WERI-Rb-1 (cell line): ENCODE data around the gene CLRN3.

Experiments
- DNase-seq: peaks from one replicate; pipeline ENCODE4 v3.0.0-alpha.2; 2020
- H3K27ac ChIP-seq: fragments of 250-450 bp; sonication (Bioruptor Pico); 2 replicates; pipeline ENCODE4 v1.5.1; 2020; ENCODE audit warnings: mild to moderate bottlenecking, moderate library complexity
- H3K27me3 ChIP-seq: fragments of 250-450 bp; sonication (Bioruptor Pico); 2 replicates; pipeline ENCODE4 v1.5.1; 2021; ENCODE audit warnings: mild to moderate bottlenecking, low read depth, moderate library complexity; ENCODE audit not compliant: insufficient read depth, severe bottlenecking
- H3K36me3 ChIP-seq: fragments of 250-450 bp; sonication (Bioruptor Pico); 2 replicates; pipeline ENCODE4 v1.5.1; 2020; ENCODE audit warnings: mild to moderate bottlenecking, moderate library complexity
- H3K4me3 ChIP-seq: 2 replicates; pipeline ENCODE4 v1.5.1; 2011; ENCODE audit warnings: low read depth, mild to moderate bottlenecking, control low read depth, low read length
- H3K9me3 ChIP-seq: fragments of 250-450 bp; sonication (Bioruptor Pico); 2 replicates; pipeline ENCODE4 v1.5.1; 2021; ENCODE audit warnings: mild to moderate bottlenecking, moderate library complexity; ENCODE audit not compliant: severe bottlenecking
- TF ChIP-seq, protein P1 (sequence below): IDR thresholded peaks from 2 replicates; pipeline ENCODE4 v1.5.1; 2011; ENCODE audit warnings: low read depth, mild to moderate bottlenecking, control low read depth, inconsistent platforms, low read length

Gene CLRN3

DNA sequence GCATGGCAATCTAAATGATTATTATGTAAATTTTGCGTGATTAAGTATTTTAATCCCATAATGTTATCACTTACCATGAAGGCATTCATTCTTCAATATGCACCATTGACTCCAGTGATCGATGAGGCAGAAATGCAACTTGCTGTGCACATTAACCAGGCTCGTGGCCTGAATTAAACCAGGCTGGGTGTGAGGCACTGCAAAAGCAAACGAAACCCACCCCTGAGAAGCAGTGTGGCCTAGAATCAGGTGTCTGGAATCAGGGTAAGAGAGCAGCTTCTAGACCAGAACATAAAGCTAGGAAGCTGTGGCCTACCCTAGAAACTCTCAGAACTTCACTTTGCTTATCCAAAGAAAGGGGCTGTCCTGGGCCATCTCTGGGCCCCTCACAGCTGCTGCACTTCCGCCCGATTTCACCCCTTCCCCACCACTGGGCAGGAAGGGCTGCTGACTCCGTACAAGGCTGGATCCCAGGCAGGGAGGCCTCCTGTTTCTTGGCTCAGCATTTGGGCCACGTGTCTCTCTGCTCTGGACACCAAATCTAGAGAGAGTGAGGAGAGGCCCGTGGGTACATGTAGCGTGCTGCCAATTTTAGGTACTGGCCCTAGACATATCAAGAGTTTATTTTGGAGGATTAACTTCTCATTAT is 18.6 kb upstream of the CLRN3 start:
- no peak overlapping the region for H3K27ac ChIP-seq
- H3K27me3 ChIP-seq = no peaks in the 10 kb centered on the region
- TF ChIP-seq, protein P1, sequence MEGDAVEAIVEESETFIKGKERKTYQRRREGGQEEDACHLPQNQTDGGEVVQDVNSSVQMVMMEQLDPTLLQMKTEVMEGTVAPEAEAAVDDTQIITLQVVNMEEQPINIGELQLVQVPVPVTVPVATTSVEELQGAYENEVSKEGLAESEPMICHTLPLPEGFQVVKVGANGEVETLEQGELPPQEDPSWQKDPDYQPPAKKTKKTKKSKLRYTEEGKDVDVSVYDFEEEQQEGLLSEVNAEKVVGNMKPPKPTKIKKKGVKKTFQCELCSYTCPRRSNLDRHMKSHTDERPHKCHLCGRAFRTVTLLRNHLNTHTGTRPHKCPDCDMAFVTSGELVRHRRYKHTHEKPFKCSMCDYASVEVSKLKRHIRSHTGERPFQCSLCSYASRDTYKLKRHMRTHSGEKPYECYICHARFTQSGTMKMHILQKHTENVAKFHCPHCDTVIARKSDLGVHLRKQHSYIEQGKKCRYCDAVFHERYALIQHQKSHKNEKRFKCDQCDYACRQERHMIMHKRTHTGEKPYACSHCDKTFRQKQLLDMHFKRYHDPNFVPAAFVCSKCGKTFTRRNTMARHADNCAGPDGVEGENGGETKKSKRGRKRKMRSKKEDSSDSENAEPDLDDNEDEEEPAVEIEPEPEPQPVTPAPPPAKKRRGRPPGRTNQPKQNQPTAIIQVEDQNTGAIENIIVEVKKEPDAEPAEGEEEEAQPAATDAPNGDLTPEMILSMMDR = no peak

DNA sequence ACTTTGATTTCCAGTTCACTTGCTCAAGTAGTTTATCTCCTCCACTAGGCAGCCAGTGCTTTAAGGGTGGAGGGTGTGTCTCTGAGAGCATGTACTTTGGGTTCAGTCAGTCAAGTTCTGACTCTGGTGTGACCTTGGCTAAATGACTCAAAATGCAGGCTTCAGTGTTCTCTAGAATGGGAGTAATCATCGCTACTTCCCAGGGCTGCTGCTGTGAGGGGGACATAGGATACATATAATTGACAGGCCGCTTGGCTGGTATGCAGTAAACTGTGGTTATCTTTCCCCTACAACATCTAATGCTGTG is 17.7 kb upstream of the CLRN3 start:
- TF ChIP-seq, protein P1 = no peak
- Histone ChIP-seq H3K27me3 (no peaks in the 10 kb centered on the region), H3K9me3 (no peaks in the 10 kb centered on the region), H3K4me3 (no peak overlapping the region), H3K36me3 (no peaks in the 10 kb centered on the region), H3K27ac (no peak overlapping the region)
- DNase-seq = no peak

More for the DNA sequence above, 18.6 kb upstream of the CLRN3 start:
- no peak overlapping the region for H3K4me3 ChIP-seq
- no peak for DNase-seq
- H3K36me3 ChIP-seq = no peaks in the 10 kb centered on the region
- no peaks in the 10 kb centered on the region for H3K9me3 ChIP-seq

DNA sequence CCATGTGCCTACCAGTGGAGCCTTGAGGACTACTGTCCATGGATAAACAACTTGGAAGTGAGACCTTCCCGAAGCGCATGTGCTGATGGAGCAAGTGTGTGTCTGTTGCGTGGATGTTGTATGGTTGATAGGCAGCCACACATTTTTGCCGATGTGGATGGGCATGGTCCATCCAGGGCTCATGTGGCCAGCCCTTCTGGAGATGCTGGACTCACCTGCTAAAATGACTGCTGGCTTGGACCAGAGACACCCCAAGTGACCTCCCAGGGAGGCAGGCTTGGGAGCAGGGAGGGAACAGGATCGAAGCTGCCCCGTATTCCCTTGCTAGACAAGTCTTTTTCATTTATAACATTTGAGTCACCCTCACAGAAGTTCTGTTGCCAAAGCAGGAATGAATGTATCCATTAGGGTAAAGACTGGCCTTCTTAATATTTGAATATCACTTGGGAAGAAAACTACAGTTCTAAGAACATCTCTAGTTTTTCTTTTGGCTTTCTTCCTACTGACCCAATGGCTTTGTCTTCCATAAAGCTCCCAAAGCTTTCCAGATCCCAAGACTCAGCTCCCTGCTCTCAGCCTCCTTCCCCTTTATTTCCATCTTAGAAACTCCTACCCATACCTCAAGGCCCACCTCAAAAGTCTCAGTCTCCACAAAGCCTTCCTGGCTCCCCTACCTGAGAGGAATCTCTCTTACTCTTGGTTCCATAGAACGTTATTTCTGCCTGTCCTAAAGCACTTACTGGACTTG is 17.1 kb upstream of the CLRN3 start:
- TF ChIP-seq, protein P1 = no peak

DNA sequence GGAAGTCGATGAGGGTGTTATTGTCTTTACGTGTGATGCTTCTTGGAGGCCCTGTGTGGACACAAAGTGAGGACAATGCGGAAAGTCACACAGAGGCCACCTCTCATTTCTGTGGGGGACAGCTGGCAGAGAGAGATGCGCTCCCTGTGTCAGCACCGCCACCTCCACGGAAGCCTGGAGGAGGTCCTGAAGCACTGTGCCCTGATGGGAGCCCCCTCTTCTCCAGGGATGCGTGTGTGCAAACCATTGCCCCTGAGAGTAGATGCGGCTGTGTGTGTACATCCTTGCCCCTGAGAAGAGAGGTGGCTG is 16.2 kb upstream of the CLRN3 start:
- no peaks in the 10 kb centered on the region for H3K9me3 ChIP-seq
- no peak overlapping the region for H3K4me3 ChIP-seq
- TF ChIP-seq, protein P1 = no peak

More for the DNA sequence above, 17.1 kb upstream of the CLRN3 start:
- Histone ChIP-seq H3K4me3 (no peak overlapping the region), H3K9me3 (no peaks in the 10 kb centered on the region), H3K27me3 (no peaks in the 10 kb centered on the region), H3K36me3 (no peaks in the 10 kb centered on the region), H3K27ac (no peak overlapping the region)
- DNase-seq = no peak

DNA sequence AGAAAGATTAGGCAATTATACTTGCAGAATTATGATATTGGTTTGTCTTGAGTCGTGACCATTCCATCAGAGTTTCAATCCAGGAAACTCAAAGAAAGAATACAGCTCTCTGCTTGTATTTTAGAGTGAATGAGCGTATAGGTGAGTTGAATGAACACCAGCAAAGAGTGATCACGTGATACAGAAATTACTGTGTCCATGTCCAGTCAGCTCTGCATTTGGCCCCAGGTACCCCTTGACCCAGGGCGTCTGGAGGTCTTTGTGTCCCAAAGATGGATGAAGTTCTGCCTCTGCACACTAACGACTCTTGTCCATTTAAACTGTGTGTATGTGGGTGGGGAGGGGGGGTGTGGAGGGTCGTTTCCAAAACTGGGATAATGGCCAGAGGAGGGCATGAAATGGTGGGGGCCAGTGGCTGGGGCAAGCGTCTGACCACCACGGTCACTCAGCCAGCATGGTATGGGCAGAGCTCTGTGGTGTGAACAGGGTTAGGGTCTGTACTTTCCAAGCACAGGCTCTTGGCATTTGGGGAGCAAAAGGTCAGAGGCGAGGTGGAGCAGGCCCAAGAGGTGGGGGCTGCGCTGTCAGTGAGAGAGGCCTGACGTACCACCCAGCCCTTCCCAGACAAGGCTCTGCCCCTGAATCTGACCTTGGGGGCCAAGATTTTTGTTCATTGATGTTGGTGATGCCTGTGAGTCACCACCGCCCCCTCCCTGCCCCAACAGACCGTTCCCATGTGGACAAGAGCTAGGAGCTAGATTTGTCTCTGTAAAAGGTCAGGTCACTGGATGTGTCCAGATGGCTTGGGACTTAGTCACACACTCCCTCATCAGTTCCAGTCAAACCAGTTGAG is 15.6 kb upstream of the CLRN3 start:
- Histone ChIP-seq H3K4me3 (no peak overlapping the region), H3K27ac (no peak overlapping the region), H3K36me3 (no peaks in the 10 kb centered on the region), H3K9me3 (no peaks in the 10 kb centered on the region), H3K27me3 (no peaks in the 10 kb centered on the region)
- TF ChIP-seq, protein P1 = no peak
- DNase-seq = no peak

More for the DNA sequence above, 16.2 kb upstream of the CLRN3 start:
- H3K27me3 ChIP-seq = no peaks in the 10 kb centered on the region
- H3K36me3 ChIP-seq = no peaks in the 10 kb centered on the region
- no peak for DNase-seq
- H3K27ac ChIP-seq = no peak overlapping the region
